ENCODE results near the gene FAM110D. TPM values are rescaled to one million over a fixed set of nuclear protein-coding genes. Genes with fewer than 3 reads are reported as not detected.

The FAM110D gene
- total and polyA plus RNA-seq, 2 experiments from 2014 or later: 0.24 to 0.39 TPM

GRCh38 chr1:26142159-26142558 lies 16.7 kb upstream of the FAM110D start (continued):
- TF ChIP-seq CTCF (conservative IDR thresholded peaks at IDR 0.05; ENCODE audit: low read depth in 2 of 2) (no peak), POLR2AphosphoS5 (IDR thresholded peaks at IDR 0.05; ENCODE audit: low read depth) (no peak), REST (IDR thresholded peaks at IDR 0.05; ENCODE audit: unreplicated experiment) (no peak), EZH2phosphoT487 (IDR thresholded peaks at IDR 0.05; ENCODE audit: unreplicated experiment) (no peak), STAT1 (IDR thresholded peaks at IDR 0.05; ENCODE audit: unreplicated experiment) (no peak)
- TF ChIP-seq, protein P1, sequence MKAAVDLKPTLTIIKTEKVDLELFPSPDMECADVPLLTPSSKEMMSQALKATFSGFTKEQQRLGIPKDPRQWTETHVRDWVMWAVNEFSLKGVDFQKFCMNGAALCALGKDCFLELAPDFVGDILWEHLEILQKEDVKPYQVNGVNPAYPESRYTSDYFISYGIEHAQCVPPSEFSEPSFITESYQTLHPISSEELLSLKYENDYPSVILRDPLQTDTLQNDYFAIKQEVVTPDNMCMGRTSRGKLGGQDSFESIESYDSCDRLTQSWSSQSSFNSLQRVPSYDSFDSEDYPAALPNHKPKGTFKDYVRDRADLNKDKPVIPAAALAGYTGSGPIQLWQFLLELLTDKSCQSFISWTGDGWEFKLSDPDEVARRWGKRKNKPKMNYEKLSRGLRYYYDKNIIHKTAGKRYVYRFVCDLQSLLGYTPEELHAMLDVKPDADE (IDR thresholded peaks at IDR 0.05): no peak

- H3F3A ChIP-seq (replicated peaks; ENCODE audit: low read depth): no peaks in the 10 kb centered on the region
- DNase-seq (ENCODE audit: low spot score) (peak; percentile 97), ATAC-seq (peak; percentile 99)
- Mint-ChIP-seq H3K4me1 (no peaks in the 10 kb centered on the region), H3K9me3 (no peaks in the 10 kb centered on the region), H3K4me3 (no peak overlapping the region; the same call in 2 of the 3 replicates), H3K36me3 (ENCODE audit: low read depth) (no peaks in the 10 kb centered on the region), H3K27ac (no peak overlapping the region), H3K27me3 (ENCODE audit: insufficient read depth, low read depth, poor library complexity) (peaks cover 17% of the 10 kb centered on the region)
- TF ChIP-seq ZNF114 (CRISPR knock-in tag; IDR thresholded peaks at IDR 0.05) (no peak), CREB1 (CRISPR knock-in tag; IDR thresholded peaks at IDR 0.05; ENCODE audit: low read depth) (no peak), CTCF (conservative IDR thresholded peaks at IDR 0.05; ENCODE audit: low read depth in 2 of 2) (peak; percentile 72 to 89)
- H3K4me1 ChIP-seq (ENCODE audit: insufficient read depth): no peaks in the 10 kb centered on the region
- H2AFZ ChIP-seq: no peak overlapping the region
- H3K79me2 ChIP-seq (replicated peaks; ENCODE audit: insufficient read depth): no peaks in the 10 kb centered on the region
- peaks cover 43% of the 10 kb centered on the region for H3K27me3 ChIP-seq (ENCODE audit: insufficient read depth)
- no peaks in the 10 kb centered on the region for H3K9me2 ChIP-seq (ENCODE audit: insufficient read depth)
- H3K4me3 ChIP-seq: no peak overlapping the region
- H3K27ac ChIP-seq (ENCODE audit: low read depth): no peak overlapping the region
- H3K4me2 ChIP-seq: no peak overlapping the region
- H4K20me1 ChIP-seq (replicated peaks; ENCODE audit: insufficient read depth): no peaks in the 10 kb centered on the region
- H3K36me3 ChIP-seq (ENCODE audit: insufficient read depth): no peaks in the 10 kb centered on the region
Measured at GRCh38 chr1:26145041-26145959, 13.6 kb upstream of the FAM110D start.
